OCI-LY3 (cell line): ENCODE data around the gene OR7C1.

Experiments
- H2AFZ ChIP-seq: fragments of 200-600, 300-600 bp; shearing (Covaris generic); 2 replicates; pipeline ENCODE4 v1.6.0; 2014; ENCODE audit warnings: antibody characterized with exemption, low read depth, low read length
- H3K27ac ChIP-seq: fragments of 200-600, 300-600 bp; sonication (generic); 2 replicates; pipeline ENCODE4 v1.5.1; 2014; ENCODE audit warnings: mild to moderate bottlenecking, low read length, moderate library complexity, mixed read lengths
- H3K27me3 ChIP-seq: fragments of 200-600, 300-600 bp; sonication (generic); 2 replicates; pipeline ENCODE4 v1.6.1; 2014; ENCODE audit warnings: low read depth, low read length, mixed read lengths
- H3K36me3 ChIP-seq: fragments of 200-600, 300-600 bp; sonication (generic); replicated peaks from 2 replicates; pipeline ENCODE3; 2014; ENCODE audit warnings: low read depth, low read length, mixed read lengths
- H3K4me1 ChIP-seq: fragments of 300-600, 200-600 bp; sonication (generic); 2 replicates; pipeline ENCODE4 v1.6.1; 2014; ENCODE audit warnings: low read length, mixed read lengths
- H3K4me2 ChIP-seq: fragments of 200-600, 300-600 bp; sonication (generic); 2 replicates; pipeline ENCODE4 v1.6.1; 2014; ENCODE audit warnings: low read length, mixed read lengths
- H3K4me3 ChIP-seq: fragments of 300-600, 200-600 bp; sonication (generic); 2 replicates; pipeline ENCODE4 v1.5.1; 2014; ENCODE audit warnings: antibody characterized with exemption, mild to moderate bottlenecking, low read length, moderate library complexity
- H3K79me2 ChIP-seq: fragments of 300-600, 200-600 bp; shearing (Covaris generic); 2 replicates; pipeline ENCODE4 v1.6.1; 2014; ENCODE audit warnings: mild to moderate bottlenecking, low read length, mixed read lengths
- H3K9ac ChIP-seq: fragments of 300-600, 200-600 bp; shearing (Covaris generic); 2 replicates; pipeline ENCODE4 v1.6.0; 2014; ENCODE audit warnings: mild to moderate bottlenecking, low read length, moderate library complexity
- H3K9me3 ChIP-seq: fragments of 200-600, 300-600 bp; shearing (Covaris generic); 2 replicates; pipeline ENCODE4 v1.6.1; 2014; ENCODE audit warnings: low read length, mixed read lengths; ENCODE audit not compliant: insufficient read depth
- H4K20me1 ChIP-seq: fragments of 200-600, 300-600 bp; sonication (generic); 2 replicates; pipeline ENCODE4 v1.6.1; 2016; ENCODE audit warnings: low read length, mixed read lengths; ENCODE audit not compliant: insufficient read depth
- CTCF ChIP-seq: fragments of 200-600, 300-600 bp; sonication (generic); IDR thresholded peaks from 2 replicates; pipeline ENCODE4 v1.5.1; 2014; ENCODE audit warnings: antibody characterized with exemption, low read length, low read depth
- EZH2phosphoT487 ChIP-seq: fragments of 200-600 bp; shearing (Covaris generic); IDR thresholded peaks from 2 replicates; pipeline ENCODE4 v1.6.1; 2018; ENCODE audit warnings: antibody characterized with exemption, mixed run types, low read depth

Gene OR7C1

GRCh38 chr19:14763497-14764145 lies 71.4 kb downstream of the OR7C1 start:
- no peaks in the 10 kb centered on the region for H3K36me3 ChIP-seq
- H3K4me1 ChIP-seq, result no peaks in the 10 kb centered on the region
- no peaks in the 10 kb centered on the region for H3K79me2 ChIP-seq
- H3K27ac ChIP-seq, result no peak overlapping the region
- H3K9me3 ChIP-seq, result no peaks in the 10 kb centered on the region
- no peak overlapping the region for H2AFZ ChIP-seq
- no peaks in the 10 kb centered on the region for H4K20me1 ChIP-seq
- H3K4me2 ChIP-seq, result no peak overlapping the region
- no peaks in the 10 kb centered on the region; the same call in 1 of the 2 replicates for H3K27me3 ChIP-seq
- H3K9ac ChIP-seq, result no peak overlapping the region
- TF ChIP-seq CTCF (no peak), EZH2phosphoT487 (no peak)
- H3K4me3 ChIP-seq, result no peak overlapping the region

DNA sequence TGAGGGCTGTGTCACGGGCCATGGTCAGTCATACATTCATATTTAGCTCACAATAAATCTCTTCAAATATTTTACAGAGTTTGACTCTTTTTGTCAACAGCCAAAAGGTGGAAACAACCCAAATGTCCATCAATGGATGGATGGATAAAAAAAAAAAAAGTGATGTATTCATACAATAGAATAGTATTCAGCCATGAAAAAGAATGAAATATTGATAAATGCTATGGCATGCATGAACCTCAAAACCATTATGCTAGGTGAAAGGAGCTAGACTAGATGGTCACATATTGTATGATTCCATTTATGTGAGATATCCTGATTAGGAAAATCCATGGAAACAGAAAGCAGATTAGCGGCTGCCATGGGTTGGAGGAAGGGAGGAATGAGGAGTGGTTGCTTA lies 72.9 kb downstream of the OR7C1 start:
- H3K27ac ChIP-seq, result no peak overlapping the region
- no peak for TF ChIP-seq CTCF

GRCh38 chr19:14761607-14762006 lies 73.4 kb downstream of the OR7C1 start:
- Histone ChIP-seq H3K79me2 (no peaks in the 10 kb centered on the region), H2AFZ (no peak overlapping the region), H3K27me3 (peaks cover 6% of the 10 kb centered on the region; the same call in 1 of the 2 replicates), H3K36me3 (no peaks in the 10 kb centered on the region), H3K4me3 (no peak overlapping the region), H3K9me3 (no peaks in the 10 kb centered on the region), H3K4me2 (no peak overlapping the region), H3K27ac (no peak overlapping the region), H4K20me1 (no peaks in the 10 kb centered on the region), H3K4me1 (no peaks in the 10 kb centered on the region), H3K9ac (no peak overlapping the region)
- no peak for TF ChIP-seq EZH2phosphoT487
- no peak for TF ChIP-seq CTCF

More for the DNA sequence above, 72.9 kb downstream of the OR7C1 start:
- Histone ChIP-seq H3K9me3 (no peaks in the 10 kb centered on the region), H2AFZ (no peak overlapping the region), H3K4me2 (no peak overlapping the region), H3K36me3 (no peaks in the 10 kb centered on the region), H3K4me3 (no peak overlapping the region), H3K79me2 (no peaks in the 10 kb centered on the region), H3K27me3 (peaks cover 4% of the 10 kb centered on the region; the same call in 1 of the 2 replicates), H3K9ac (no peak overlapping the region), H4K20me1 (no peaks in the 10 kb centered on the region), H3K4me1 (no peaks in the 10 kb centered on the region)

- H3K27ac ChIP-seq, result no peak overlapping the region
Measured at GRCh38 chr19:14758816-14759215, 76.2 kb downstream of the OR7C1 start.

More at GRCh38 chr19:14758816-14759215, 76.2 kb downstream of the OR7C1 start:
- Histone ChIP-seq H3K27me3 (peaks cover 9% of the 10 kb centered on the region; the same call in 1 of the 2 replicates), H3K9me3 (no peaks in the 10 kb centered on the region), H2AFZ (no peak overlapping the region), H3K4me2 (no peak overlapping the region), H4K20me1 (no peaks in the 10 kb centered on the region), H3K4me3 (no peak overlapping the region), H3K4me1 (no peaks in the 10 kb centered on the region), H3K79me2 (no peaks in the 10 kb centered on the region), H3K9ac (no peak overlapping the region), H3K36me3 (no peaks in the 10 kb centered on the region)
- TF ChIP-seq CTCF (no peak), EZH2phosphoT487 (no peak)
